Suprapubic skin (tissue), 4 donors: ENCODE measurements around the gene ANKFN1. TPM values are rescaled to one million over a fixed set of nuclear protein-coding genes. Genes with fewer than 3 reads are reported as not detected.

Experiments used
- DNase-seq, 2 donors: peaks; one replicate each; pipeline ENCODE4 v3.0.0-alpha.2; 2019; ENCODE audit warnings: low spot score in 2 of 2
- H3K27ac ChIP-seq: fragments of 200-600 bp; sonication (generic); one replicate; pipeline ENCODE4 v1.5.1; 2019
- H3K27me3 ChIP-seq: fragments of 200-600 bp; sonication (generic); one replicate; pipeline ENCODE4 v1.5.1; 2019
- H3K36me3 ChIP-seq: fragments of 200-600 bp; sonication (generic); one replicate; pipeline ENCODE4 v1.5.1; 2019
- H3K4me1 ChIP-seq: fragments of 200-600 bp; sonication (generic); one replicate; pipeline ENCODE4 v1.5.1; 2019
- H3K4me3 ChIP-seq: fragments of 200-600 bp; sonication (generic); one replicate; pipeline ENCODE4 v1.5.1; 2019; ENCODE audit warnings: mild to moderate bottlenecking
- H3K9me3 ChIP-seq: fragments of 200-600 bp; sonication (generic); one replicate; pipeline ENCODE4 v1.5.1; 2019
- CTCF ChIP-seq, 2 donors: fragments of 200-600 bp in 1 of 2; fragments of 450-650 bp in 1 of 2; sonication (generic) in 1 of 2; IDR thresholded peaks; one replicate each; pipeline ENCODE4 v1.5.1; 2016 to 2019; ENCODE audit warnings: antibody characterized with exemption in 2 of 2, mild to moderate bottlenecking in 1 of 2, moderate library complexity in 1 of 2
- EP300 ChIP-seq: sonication (generic); formaldehyde crosslinking; IDR thresholded peaks from one replicate; pipeline ENCODE4 v1.6.1; 2017; ENCODE audit warnings: antibody characterized with exemption
- POLR2A ChIP-seq, 2 donors: fragments of 450-650 bp; IDR thresholded peaks; one replicate each; pipeline ENCODE4 v1.6.1; 2017; ENCODE audit warnings: antibody characterized with exemption in 2 of 2, mild to moderate bottlenecking in 2 of 2, moderate library complexity in 2 of 2
- POLR2AphosphoS5 ChIP-seq, 3 donors: sonication (generic); formaldehyde crosslinking; IDR thresholded peaks; one replicate each; pipeline ENCODE4 v1.6.1; 2017; ENCODE audit warnings: antibody characterized with exemption in 3 of 3
- whole genome bisulfite sequencing: methylation state at CpG from one replicate; pipeline ENCODE4 v1.1.5; 2018; 5-methylcytosine and 5-hydroxymethylcytosine counted together
- total RNA-seq, 4 donors: library from RNA; depleted of rRNA; stranded (reverse); fragments of >200 nt; gene quantifications; one replicate each; pipeline ENCODE4 v1.1.0, GENCODE V29; 2016

ANKFN1 gene
- total RNA-seq, 4 donors from 2014 or later, result 0.81 to 3.1 (median 1.7) TPM

- no peaks in the 10 kb centered on the region for H3K9me3 ChIP-seq
- no peak overlapping the region for H3K27ac ChIP-seq
- no peak overlapping the region for H3K4me3 ChIP-seq
- no peaks in the 10 kb centered on the region for H3K36me3 ChIP-seq
- H3K27me3 ChIP-seq, result peaks cover 8% of the 10 kb centered on the region
- no peak for DNase-seq
- no peak for TF ChIP-seq CTCF (IDR thresholded peaks at IDR 0.05)
- no peak for TF ChIP-seq EP300
- no peak for TF ChIP-seq POLR2AphosphoS5 (IDR thresholded peaks at IDR 0.05)
- TF ChIP-seq POLR2A (IDR thresholded peaks at IDR 0.05), result no peak
- no peaks in the 10 kb centered on the region for H3K4me1 ChIP-seq
- WGBS, result 72% methylated on average over 9 of the region's 9 CpGs
Observed at GRCh38 chr17:56121191-56122051, 31.9 kb upstream of the ANKFN1 start.

GRCh38 chr17:56125830-56126819 is 27.1 kb upstream of the ANKFN1 start:
- Histone ChIP-seq H3K4me1 (no peaks in the 10 kb centered on the region), H3K4me3 (no peak overlapping the region), H3K36me3 (no peaks in the 10 kb centered on the region), H3K27me3 (peaks cover 8% of the 10 kb centered on the region), H3K9me3 (no peaks in the 10 kb centered on the region), H3K27ac (no peak overlapping the region)
- DNase-seq, result no peak
- WGBS, result 39% methylated on average over 14 of the region's 14 CpGs
- no peak for TF ChIP-seq EP300
- no peak for TF ChIP-seq POLR2AphosphoS5 (IDR thresholded peaks at IDR 0.05)
- no peak for TF ChIP-seq CTCF (IDR thresholded peaks at IDR 0.05)
- no peak for TF ChIP-seq POLR2A (IDR thresholded peaks at IDR 0.05)

- TF ChIP-seq CTCF (IDR thresholded peaks at IDR 0.05) (no peak), POLR2AphosphoS5 (IDR thresholded peaks at IDR 0.05) (no peak), EP300 (no peak), POLR2A (IDR thresholded peaks at IDR 0.05) (no peak)
- WGBS, result 86% methylated on average over 9 of the region's 9 CpGs
- no peaks in the 10 kb centered on the region for H3K36me3 ChIP-seq
- no peak for DNase-seq
- H3K4me1 ChIP-seq, result no peaks in the 10 kb centered on the region
- no peak overlapping the region for H3K4me3 ChIP-seq
- H3K9me3 ChIP-seq, result no peaks in the 10 kb centered on the region
- no peak overlapping the region for H3K27ac ChIP-seq
- H3K27me3 ChIP-seq, result peaks cover 5% of the 10 kb centered on the region
Observed at GRCh38 chr17:56130026-56130425, 23.2 kb upstream of the ANKFN1 start.

GRCh38 chr17:56130631-56131030 is 22.6 kb upstream of the ANKFN1 start:
- no peaks in the 10 kb centered on the region for H3K4me1 ChIP-seq
- 95% methylated on average over 1 of the region's 1 CpG for WGBS
- no peak for TF ChIP-seq POLR2A (IDR thresholded peaks at IDR 0.05)
- TF ChIP-seq POLR2AphosphoS5 (IDR thresholded peaks at IDR 0.05), result no peak
- no peak for TF ChIP-seq EP300
- no peak for TF ChIP-seq CTCF (IDR thresholded peaks at IDR 0.05)
- no peak overlapping the region for H3K27ac ChIP-seq
- peaks cover 4% of the 10 kb centered on the region for H3K27me3 ChIP-seq
- DNase-seq, result no peak
- H3K9me3 ChIP-seq, result no peaks in the 10 kb centered on the region
- H3K4me3 ChIP-seq, result no peak overlapping the region
- H3K36me3 ChIP-seq, result no peaks in the 10 kb centered on the region

- WGBS, result 82% methylated on average over 3 of the region's 3 CpGs
- Histone ChIP-seq H3K4me1 (no peaks in the 10 kb centered on the region), H3K36me3 (no peaks in the 10 kb centered on the region), H3K9me3 (no peaks in the 10 kb centered on the region), H3K27ac (no peak overlapping the region), H3K4me3 (no peak overlapping the region), H3K27me3 (no peaks in the 10 kb centered on the region)
- TF ChIP-seq EP300, result no peak
- no peak for TF ChIP-seq POLR2AphosphoS5 (IDR thresholded peaks at IDR 0.05)
- no peak for TF ChIP-seq CTCF (IDR thresholded peaks at IDR 0.05)
- no peak for TF ChIP-seq POLR2A (IDR thresholded peaks at IDR 0.05)
- no peak for DNase-seq
Observed at GRCh38 chr17:56131431-56131830, 21.8 kb upstream of the ANKFN1 start.
